ENCODE results near the gene GPAM.
"Not testable (repeated sequence)": the region's sequence is repeated elsewhere in the genome, so short reads cannot be mapped to it uniquely, and the experiment has no call there.

Gene GPAM

GRCh38 chr10:112120491-112120890 is 63.1 kb downstream of the GPAM start:
- TF ChIP-seq OSR1 (CRISPR knock-in tag; IDR thresholded peaks at IDR 0.05), result no peak
- no peak for TF ChIP-seq ZC3H10 (CRISPR knock-in tag; IDR thresholded peaks at IDR 0.05)
- TF ChIP-seq, protein P1, sequence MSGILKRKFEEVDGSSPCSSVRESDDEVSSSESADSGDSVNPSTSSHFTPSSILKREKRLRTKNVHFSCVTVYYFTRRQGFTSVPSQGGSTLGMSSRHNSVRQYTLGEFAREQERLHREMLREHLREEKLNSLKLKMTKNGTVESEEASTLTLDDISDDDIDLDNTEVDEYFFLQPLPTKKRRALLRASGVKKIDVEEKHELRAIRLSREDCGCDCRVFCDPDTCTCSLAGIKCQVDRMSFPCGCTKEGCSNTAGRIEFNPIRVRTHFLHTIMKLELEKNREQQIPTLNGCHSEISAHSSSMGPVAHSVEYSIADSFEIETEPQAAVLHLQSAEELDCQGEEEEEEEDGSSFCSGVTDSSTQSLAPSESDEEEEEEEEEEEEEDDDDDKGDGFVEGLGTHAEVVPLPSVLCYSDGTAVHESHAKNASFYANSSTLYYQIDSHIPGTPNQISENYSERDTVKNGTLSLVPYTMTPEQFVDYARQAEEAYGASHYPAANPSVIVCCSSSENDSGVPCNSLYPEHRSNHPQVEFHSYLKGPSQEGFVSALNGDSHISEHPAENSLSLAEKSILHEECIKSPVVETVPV (CRISPR knock-in tag; IDR thresholded peaks at IDR 0.05), result no peak
- no peak for TF ChIP-seq BACH2 (CRISPR knock-in tag; IDR thresholded peaks at IDR 0.05; ENCODE audit: borderline replicate concordance)
- no peak for TF ChIP-seq ESRRG (CRISPR knock-in tag; IDR thresholded peaks at IDR 0.05)
- no peak for TF ChIP-seq PPARA (CRISPR knock-in tag; IDR thresholded peaks at IDR 0.05; ENCODE audit: borderline replicate concordance)
- TF ChIP-seq ZNF565 (CRISPR knock-in tag; conservative IDR thresholded peaks at IDR 0.05; ENCODE audit: low read depth), result no peak
- no peak for TF ChIP-seq TCF4 (CRISPR knock-in tag; IDR thresholded peaks at IDR 0.05; ENCODE audit: borderline replicate concordance)
- TF ChIP-seq RARB (CRISPR knock-in tag; IDR thresholded peaks at IDR 0.05), result no peak
- no peak for TF ChIP-seq ARNTL (CRISPR knock-in tag; IDR thresholded peaks at IDR 0.05; ENCODE audit: borderline replicate concordance, low read depth)
- no peak for TF ChIP-seq CREB5 (CRISPR knock-in tag; IDR thresholded peaks at IDR 0.05; ENCODE audit: low read depth)
- ATAC-seq, result no peak

DNA sequence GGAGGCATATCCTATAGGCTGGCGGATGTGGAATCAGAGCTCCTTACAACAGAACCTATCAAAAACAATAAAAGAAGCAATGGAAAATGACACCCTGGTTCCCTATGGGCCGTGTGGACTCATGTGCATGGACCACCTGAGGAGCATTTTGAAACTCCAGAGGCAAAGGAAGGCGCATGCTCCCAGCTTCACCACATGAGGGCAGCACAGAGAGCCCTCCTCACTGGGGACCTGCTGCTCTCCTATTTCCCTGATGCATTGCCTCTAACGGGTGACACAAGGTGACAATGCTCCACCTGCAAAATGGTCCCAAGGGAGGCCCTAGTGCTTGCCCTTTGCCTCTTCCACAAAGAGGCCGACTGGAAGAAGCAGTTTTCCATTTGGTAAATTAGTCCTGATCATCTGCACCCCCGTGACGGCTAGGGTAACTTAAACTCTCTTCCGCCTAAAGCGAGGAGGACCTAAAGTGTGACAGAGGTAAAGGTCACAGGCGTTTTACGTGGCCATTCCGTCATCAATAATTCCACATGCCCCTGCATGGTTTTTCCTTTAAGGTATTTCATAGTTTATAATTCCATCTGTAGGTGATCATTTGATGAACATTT is 67.7 kb downstream of the GPAM start:
- TF ChIP-seq PATZ1 (CRISPR knock-in tag; IDR thresholded peaks at IDR 0.05; ENCODE audit: borderline replicate concordance), result no peak
- ATAC-seq, result peak; percentile 51; the same call in 1 of the 3 replicates

DNA sequence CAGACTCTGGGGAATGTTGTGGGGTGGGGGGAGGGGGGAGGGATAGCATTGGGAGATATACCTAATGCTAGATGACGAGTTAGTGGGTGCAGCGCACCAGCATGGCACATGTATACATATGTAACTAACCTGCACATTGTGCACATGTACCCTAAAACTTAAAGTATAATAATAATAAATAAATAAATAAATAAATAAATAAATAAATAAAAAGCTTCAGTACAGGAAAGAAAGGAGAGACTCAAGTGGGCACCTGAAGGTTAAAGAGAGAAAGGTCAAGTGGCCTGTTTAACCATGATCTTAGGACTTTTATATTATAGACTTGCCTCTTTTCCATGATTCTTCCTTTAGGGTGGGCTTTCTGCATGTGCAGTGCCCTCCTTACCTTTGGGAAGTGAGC is 73.8 kb downstream of the GPAM start:
- ATAC-seq, result not testable (repeated sequence)

All from SK-N-SH treated with all-trans-retinoic acid at 6 μM for 48 hours (cell line).